GM21786 (cell line): ENCODE measurements around the gene HSPG2.
"Not testable (repeated sequence)": the region's sequence is repeated elsewhere in the genome, so short reads cannot be mapped to it uniquely, and the experiment has no call there.

Experiments used
- ATAC-seq: cut with Tn5 transposase; IDR thresholded peaks from one replicate; pipeline ENCODE4 v1.9.1; 2021; ENCODE audit not compliant: unreplicated experiment

The HSPG2 gene

DNA sequence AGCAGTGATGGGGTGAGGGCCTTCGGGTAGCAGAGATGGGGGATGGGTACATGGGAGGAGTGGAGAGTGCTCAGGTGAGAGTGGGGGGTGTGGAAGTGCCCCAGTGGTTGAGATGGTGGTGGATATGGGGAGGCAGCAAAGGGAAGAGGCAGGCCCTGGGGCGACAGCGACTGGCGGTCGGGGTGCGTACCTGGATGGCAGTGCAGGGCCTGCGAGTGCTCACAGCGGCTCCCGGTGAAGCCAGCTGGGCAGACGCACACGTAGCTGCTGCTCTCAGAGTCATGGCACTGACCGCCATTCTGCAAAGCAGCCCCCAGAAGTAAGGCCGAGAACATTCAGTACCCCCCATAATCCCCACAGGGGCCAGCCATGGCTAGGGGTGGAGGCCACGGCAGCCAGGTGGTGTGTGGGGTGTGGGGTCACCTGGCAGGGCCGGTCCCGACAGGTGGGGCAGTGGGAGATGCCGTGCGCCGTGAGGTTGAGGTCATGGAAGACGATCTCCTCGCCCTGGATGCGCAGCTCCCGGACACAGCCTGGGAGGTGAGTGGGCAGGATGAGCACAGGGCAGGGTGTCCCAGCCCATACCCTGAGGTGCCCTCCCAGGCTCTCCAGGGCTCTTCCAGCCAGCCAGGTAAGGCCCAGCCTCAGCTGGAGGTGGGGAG lies 106.2 kb downstream of the HSPG2 start:
- ATAC-seq = no peak

DNA sequence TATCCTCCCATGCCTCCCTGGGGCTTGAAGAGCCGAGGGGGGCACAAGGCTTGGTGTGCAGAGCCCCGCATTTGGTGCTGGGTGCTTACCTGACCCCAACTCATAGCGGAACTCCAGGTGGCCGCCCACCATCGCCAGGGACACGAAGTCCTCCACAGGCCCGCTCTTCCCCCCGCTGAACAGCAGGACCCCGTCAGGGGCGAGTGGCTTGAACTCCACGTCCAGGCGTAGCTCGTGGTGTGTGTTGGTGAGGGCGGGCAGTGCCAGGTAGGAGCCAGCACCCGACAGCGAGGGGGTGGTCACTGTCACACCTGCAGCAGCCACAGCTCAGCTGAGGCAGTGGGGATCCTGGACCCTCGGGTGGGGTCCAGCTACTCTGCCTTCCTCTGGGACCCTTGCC lies 107.8 kb downstream of the HSPG2 start:
- no peak for ATAC-seq

DNA sequence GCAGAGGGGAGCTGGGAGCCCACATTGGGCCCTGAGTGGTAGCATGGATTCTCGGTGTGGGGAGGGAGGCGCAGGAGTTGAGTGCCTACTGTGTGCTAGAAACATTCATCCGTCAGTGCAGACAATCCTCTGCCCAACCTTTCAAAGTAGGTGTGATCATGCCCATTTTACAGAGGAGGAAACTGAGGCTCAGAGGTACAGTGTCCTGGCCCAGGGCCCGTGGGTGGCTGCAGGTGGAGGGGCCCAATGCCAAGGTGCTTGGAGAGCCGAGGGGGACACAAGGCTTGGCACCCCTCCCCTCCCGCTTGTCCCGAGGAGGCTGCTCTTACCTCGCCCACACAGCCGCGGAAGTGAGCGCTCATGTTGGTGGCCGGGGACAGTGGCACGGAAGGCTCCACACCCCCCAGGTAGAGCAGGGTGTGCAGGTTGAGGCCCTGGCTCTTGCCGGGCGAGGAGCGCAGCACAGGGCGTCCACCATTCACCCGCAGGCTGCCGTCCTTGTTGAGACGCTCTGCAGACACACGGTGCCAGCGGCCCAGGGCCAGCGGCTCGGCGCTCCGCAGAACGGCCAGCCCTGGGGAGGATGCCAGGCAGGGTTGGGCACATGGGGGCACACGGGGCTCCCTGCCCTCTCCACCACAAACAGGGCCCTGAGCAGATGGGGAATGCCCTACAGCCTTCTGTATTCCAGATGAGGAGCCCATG lies 108.5 kb downstream of the HSPG2 start:
- no peak for ATAC-seq

DNA sequence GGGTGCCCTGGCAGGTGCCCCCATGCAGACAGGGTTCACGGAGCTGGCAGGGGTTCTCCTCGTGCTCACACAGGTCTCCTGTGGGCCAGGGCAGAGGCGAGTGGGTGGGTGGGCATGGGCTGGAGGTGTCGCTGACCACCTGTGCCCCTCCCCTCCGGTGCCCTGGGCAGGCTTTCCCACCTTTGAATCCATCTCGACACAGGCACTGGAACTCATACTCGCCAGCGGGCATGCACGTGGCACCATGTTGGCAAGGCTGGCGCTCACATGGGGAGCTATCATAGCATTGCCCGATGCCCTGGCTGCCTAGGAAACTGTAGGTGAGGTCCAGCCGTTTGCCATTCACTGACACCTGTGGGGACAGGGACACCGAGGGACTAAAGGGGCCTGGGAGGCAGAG lies 109.0 kb downstream of the HSPG2 start:
- no peak for ATAC-seq

DNA sequence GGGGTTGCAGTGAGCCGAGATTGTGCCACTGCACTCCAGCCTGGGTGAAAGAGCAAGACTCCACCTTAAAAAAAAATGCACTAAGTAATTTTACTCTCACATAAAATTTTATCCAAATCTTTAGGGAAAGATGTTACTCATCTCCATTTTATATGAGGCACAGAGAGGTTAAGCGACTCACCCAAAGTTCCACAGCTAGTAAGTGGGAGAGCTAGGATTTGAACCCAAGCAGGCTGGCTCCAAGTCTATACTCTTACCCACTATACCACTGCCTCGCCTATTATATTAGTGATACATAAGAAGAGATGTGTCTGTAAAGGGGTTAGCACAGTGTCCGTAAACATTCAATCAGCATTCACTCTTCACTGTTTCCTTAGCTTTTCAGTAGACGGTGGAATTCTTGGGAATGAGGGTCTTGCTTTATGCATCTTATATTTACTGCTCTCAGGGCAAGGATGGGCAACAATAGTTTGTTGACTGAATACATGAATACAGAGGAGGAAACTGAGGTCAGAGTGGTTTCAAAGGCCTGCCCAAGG lies 109.9 kb downstream of the HSPG2 start:
- no peak for ATAC-seq

DNA sequence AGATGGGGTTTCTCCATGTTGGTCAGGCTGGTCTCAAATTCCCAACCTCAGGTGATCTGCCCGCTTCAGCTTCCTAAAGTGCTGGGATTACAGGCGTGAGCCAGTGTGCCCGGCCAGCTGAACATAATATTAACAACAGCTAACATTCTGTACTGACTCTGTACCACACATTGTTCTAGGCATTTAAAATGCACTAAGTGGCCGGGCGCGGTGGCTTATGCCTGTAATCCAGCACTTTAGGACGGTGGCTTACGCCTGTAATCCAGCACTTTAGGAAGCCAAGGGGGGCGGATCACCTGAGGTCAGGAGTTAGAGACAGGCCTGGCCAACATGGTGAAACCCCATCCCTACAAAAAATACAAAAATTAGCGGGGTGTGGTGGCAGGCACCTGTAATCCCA lies 110.4 kb downstream of the HSPG2 start:
- ATAC-seq = not testable (repeated sequence)

DNA sequence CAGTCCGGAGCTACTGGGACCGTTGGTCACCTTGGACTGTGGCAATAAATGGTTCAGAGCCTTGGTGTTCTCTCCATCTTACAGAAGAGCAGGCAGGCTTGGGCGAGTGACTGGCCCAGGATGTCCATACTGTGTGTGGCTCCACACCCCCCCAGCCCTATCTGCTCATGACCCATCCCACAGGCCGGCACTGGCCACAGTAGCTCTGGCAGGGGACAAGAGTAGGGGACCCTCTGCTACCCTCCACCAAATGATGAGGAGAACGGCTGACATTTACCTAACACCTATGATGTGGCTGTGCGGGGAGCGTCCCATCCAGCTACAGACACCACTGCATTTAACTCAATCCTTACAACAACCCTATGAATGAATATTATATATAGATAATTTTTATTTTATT lies 111.7 kb downstream of the HSPG2 start:
- ATAC-seq = no peak

DNA sequence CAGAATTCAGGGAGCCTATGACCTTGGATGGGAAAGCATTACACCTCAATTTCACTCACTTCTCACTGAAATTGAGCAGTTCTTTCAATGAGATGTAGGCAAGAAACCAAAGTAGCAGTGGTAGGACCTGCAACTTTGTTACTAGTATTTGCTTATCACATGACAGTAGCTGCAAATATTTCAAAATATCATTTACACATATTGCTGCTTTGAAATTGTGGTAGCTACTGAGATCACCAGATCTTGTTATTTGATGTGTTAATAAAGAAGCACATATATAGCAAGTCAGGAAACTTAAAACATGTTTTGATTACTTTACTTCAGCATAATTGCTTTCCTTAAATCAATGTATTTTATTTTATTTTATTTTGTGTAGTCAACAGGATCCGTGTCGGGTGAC lies 112.2 kb downstream of the HSPG2 start:
- no peak for ATAC-seq

DNA sequence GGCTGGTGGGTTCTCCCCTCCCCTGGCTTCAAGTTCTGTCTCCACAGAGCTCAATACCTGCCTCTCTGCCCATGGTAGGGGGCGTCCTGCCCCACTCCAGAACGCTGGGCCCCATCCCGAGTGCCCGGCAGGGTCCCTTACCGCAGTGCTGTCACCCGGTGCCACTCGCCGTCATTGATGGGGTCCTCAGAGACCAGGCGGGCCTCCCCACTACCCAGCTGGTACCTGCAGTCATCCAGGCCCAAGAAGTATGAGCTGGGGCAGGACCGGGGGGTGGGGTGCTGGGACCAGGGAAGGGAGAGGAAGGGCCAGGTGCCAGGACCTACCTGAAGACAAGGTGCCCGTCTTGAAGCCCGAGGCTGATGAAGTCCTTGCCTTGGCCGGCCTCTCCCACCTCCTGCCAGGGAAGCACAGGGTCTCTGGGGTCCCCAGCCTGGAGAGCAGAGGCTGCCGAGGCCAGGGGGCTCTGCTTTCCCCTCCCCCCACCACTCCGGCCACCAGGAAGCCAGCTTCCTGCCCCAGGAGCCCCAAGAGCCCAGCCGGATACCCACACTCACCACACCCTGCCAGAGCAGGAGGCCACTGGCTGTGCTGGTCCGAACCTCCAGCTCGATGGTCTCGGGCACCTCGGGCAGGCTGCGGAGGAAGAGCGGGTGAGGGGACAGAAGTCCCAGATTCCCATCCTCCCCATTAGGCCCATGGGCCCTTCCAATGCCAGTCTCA lies 113.0 kb downstream of the HSPG2 start:
- ATAC-seq = no peak

DNA sequence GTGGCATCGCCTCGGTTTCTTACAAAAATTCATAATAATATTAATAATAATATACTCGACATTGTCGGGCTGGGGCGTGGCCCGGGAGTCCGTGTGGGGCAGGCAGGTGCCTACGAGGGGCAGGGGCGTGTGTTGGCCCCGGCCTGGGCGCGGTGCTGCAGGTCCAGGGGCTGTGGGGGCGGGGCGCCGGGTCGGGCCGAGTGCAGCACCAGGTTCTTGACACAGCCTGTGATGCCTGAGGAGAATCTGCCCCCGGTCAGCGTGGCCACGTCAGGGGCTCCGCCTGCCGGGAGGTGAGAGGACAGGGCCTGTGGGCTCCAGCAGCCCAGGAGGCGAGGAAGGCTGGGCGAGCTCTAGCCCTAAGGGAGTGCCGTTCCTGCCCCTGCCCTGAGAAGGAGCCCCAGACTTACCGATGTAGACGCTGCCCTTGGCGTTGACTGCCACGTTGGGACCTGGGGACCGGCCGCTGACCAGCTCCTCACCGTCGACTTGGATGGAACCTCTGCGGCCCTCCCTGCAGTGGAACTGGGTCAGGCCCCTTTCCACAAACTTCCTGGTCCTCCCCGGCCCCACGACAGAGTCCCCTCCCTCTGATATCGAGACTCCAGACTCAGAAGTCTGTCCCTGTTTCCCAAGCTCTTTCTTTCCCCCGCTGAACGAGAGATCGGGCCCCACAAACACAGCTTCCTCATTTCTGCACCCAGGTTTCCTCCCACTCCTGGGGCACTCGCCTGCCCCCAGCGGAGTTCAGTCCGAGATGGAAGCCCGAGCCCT lies 113.7 kb downstream of the HSPG2 start:
- ATAC-seq = no peak

DNA sequence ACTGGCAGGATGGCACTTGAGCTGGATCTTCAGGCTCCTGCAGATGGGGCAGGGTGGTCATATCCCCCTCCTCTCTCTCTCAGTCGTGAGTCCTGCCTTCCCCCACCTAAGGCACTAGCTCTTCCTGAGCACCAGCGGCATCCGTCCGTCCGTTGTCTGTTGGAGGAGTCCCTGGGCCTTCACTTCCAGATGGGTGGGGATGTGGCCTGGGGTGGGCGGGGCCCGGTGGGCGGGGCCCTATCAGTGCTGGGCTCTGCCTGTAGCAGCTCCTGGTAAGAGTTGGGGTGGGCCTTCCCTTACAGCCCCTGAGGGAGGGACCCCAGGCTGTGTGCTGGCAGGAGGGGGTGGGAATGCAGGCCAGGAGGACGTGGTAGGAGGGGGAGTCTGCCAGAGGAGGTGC lies 114.8 kb downstream of the HSPG2 start:
- ATAC-seq = no peak

DNA sequence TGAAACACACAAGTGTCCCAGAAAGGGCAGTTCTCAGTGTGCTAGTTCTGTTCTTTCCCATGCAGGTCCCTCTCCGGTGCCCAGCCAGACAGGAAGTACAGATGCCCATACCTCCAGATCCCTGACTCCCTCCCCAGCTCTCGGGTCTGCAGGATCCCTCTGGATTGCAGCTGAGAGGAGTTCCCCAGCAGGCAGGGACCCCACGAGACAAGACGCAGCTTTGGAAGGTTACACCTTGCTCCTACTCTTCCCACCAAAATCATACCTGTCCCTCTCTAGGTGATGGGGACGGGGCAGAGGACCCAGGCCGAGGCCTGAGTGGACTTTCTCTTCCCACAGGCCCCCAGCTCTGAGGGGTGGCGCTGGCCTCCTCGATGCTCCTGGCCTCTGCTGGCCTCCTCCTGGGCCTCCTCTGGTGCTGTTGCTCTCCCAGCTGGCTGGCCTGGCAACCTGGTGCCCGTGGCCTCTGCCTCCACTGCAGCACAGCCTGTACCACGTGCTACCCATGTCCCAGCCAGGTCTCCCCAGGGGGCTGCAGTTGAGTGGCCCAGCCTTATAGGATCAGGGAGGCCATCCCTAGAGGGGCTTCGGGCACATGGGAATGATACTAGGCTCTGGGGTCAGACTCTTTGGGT lies 115.6 kb downstream of the HSPG2 start:
- ATAC-seq = no peak

DNA sequence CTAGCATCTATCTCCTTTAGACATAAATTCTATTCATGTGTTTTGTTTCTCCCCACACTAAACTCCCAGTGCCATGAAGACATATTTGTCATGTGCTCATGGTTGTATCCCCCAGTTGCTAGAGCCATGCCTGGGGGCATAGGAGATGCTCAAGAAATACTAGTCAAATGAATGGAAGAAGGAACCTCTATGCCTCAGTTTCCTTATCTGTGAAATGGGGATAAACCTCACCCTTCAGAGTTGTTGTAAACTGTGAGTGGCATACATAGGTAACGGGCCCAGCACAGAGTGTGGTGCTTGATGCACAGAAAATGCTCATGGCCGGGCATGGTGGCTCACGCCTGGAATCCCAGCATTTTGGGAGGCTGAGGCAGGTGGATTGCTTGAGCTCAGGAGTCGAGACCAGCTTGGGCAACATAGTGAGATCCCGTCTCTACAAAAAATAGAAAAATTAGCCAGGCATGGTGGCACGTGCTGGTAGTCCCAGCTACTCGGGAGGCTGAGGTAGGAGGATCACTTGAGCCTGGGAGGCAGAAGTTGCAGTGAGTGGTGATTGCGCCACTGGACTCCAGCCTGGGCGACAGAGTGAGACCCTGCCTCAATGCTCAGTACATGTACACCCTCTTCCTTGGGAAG lies 116.4 kb downstream of the HSPG2 start:
- no peak for ATAC-seq

DNA sequence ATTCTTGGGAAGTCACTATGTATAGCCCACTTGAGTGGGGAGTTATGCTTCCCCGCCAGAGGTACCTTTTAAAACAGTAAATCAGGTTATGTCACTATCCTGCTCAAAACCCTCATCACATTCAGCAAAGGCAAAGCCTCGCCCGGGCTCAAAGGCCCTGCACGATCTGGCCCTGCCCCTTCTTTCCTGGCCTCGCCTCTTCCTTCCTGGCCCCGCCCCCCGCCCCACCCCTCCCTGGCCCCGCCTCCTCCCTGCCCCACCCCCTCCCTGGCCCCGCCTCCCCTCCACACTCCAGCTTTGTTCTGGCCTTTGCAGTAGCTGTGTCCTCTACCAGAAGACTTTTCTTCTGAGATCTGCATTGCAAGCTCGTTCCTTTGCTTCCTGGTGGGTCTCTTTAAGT lies 118.5 kb downstream of the HSPG2 start:
- no peak for ATAC-seq

DNA sequence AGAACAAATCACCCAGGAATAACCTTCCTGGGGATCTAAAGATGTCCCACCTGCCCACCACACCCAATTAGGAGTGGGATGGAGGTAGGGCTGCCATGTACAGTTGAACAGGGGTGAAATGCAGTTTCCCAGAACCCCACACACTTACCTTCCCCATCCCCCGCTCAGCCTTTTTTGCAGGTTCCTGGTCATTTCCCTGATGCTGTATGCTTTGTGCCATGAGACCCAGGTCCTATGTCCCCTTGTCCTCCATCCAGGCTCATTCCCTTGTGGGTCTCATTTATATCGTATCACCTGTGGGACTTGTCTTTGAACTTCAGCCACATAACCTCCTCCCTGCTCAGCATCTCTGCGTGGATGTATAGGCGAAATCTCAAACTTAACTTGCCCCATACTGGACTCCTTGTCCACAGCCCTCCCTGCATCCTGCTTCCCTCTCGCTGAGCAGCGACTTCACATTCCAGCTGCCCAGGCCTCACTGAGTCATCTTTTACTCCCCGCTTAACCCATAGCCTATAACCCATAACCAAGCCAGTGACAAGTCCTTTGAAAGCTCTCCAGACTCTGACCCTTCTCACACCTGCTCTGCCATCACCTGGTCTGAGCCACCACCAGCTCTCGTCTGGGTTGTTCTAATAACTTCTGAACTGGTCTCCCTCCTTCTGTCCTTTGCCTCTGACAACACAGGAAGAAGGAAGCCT lies 120.4 kb downstream of the HSPG2 start:
- ATAC-seq = no peak

DNA sequence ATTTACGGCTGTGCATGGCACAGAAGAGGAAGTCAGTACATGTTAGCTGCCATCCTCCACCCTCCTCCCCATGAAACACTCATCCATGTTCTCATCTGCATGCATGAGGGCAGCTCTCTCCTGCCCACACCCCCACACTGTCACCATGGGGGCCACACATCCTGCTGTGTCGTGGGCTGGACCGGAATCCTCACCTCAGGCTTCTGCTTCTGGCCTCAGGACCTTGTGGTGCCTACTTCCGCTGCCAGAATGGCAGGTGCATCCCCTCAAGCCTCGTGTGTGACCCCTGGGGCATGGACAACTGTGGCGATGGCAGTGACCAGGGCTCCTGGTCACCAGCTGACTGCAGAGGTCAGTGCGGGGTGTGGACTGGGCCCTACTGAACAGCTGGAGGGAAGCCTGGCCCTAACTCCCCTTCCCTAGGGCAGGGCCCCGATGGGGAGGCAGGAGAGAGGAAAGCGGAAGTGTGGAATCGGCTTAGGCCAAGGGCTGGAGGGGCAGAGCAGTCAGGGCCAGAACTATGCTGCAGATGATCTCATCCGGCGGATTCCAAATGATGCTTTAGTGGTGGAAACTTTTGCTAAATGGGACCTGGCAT lies 121.3 kb downstream of the HSPG2 start:
- no peak for ATAC-seq

DNA sequence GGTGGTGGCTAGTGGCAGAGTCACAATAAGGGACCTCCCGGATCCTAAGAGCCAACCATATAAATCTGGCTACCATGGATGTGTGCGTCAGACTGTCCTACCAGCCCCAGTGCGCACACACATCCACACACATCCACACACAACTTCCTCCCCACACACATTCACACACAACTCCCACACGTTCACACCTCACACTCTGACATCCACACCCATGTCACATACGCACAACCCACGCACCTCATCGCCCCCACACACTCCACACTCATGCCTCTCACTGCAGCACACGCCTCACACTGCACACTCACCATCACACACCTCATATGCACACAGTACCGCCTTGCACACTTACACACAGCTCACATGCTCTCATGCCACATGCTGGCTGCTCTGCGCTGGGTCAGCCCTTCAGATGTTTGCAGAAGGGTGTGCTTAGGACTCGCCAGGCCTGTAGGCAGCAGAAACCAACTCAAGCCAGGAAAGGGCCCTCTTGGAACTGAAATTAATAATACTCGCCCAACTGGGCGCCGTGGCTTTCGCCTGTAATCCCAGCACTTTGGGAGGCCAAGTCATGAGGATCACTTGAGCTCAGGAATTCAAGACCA lies 122.0 kb downstream of the HSPG2 start:
- ATAC-seq = no peak

DNA sequence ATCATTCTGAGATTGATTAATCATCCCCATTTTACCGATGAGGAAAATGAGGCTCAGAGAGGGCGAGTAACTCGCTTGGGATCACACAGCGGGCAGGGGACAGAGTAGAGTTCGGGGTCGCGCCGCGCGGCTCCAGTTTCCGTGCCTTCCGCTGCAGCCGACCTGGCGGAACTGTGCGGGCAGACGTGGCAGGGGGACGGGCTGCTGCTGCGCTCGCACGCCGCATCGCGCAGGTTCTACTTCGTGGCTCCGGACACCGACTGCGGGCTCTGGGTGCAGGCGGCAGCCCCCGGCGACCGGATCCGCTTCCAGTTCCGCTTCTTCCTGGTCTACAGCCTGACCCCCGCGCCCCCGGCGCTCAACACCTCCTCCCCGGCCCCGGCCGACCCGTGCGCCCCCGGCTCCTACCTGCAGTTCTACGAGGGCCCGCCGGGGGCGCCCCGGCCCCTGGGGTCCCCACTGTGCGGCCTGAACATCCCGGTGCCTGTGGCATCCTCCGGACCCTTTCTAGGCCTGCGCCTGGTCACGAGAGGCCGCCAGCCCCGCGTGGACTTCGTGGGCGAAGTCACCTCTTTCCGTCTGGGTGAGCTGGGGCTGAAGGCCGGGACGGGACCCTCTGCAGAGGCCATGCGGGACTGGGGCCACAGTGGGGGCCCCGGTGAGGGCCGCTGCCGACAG lies 122.7 kb downstream of the HSPG2 start:
- no peak for ATAC-seq
